K562 (cell line): ENCODE measurements around the gene MAU2. TPM values are rescaled to one million over a fixed set of nuclear protein-coding genes. Genes with fewer than 3 reads are reported as not detected.

ENCODE experiments used
- BCOR ChIP-seq: fragments of 450-650 bp; IDR thresholded peaks from 2 replicates; pipeline ENCODE4 v1.6.1; 2016
- CXXC5 ChIP-seq: fragments of 250-450 bp; sonication (Bioruptor Pico); IDR thresholded peaks from 2 replicates; pipeline ENCODE4 v1.8.0; 2022; ENCODE audit warnings: inconsistent platforms, mild to moderate bottlenecking, moderate library complexity
- EHMT2 ChIP-seq: fragments of 450-650 bp; IDR thresholded peaks from 2 replicates; pipeline ENCODE4 v1.6.1; 2018; ENCODE audit warnings: antibody characterized with exemption
- HDAC1 ChIP-seq, 2 experiments: fragments of 450-650 bp; IDR thresholded peaks; 2 replicates each; pipeline ENCODE4 v1.6.1; 2016 to 2017; ENCODE audit warnings: inconsistent platforms in 1 of 2, mild to moderate bottlenecking in 1 of 2, moderate library complexity in 1 of 2
- KLF6 ChIP-seq: fragments of 250-450 bp; sonication (Bioruptor Pico); IDR thresholded peaks from 2 replicates; pipeline ENCODE4 v1.4.0; 2020; ENCODE audit warnings: mild to moderate bottlenecking, moderate library complexity, borderline replicate concordance
- MTF1 ChIP-seq: fragments of 250-450 bp; sonication (Bioruptor Pico); IDR thresholded peaks from 2 replicates; pipeline ENCODE4 v1.9.0; 2021; ENCODE audit warnings: moderate library complexity, mild to moderate bottlenecking, inconsistent platforms, borderline replicate concordance
- NR2C1 ChIP-seq, 2 experiments: fragments of 450-650 bp; IDR thresholded peaks; 2 replicates each; pipeline ENCODE4 v1.6.1; 2017; ENCODE audit warnings: mild to moderate bottlenecking in 2 of 2, antibody characterized with exemption in 1 of 2, inconsistent platforms in 1 of 2, missing compliant biosample characterization in 1 of 2, missing genetic modification characterization in 1 of 2
- PKNOX1 ChIP-seq: fragments of 450-650 bp; IDR thresholded peaks from 2 replicates; pipeline ENCODE4 v1.6.1; 2016
- RBM25 ChIP-seq: fragments of 200-400 bp; formaldehyde crosslinking; IDR thresholded peaks from 2 replicates; pipeline ENCODE4 v1.6.1; 2018; ENCODE audit warnings: low read length, low read depth, moderate library complexity; ENCODE audit not compliant: severe bottlenecking
- RCOR1 ChIP-seq, 2 experiments: IDR thresholded peaks; 2 replicates each; pipeline ENCODE4 v1.6.1; 2012; ENCODE audit warnings: low read depth in 2 of 2, low read length in 2 of 2, borderline replicate concordance in 1 of 2, improper control_type of control experiment in 1 of 2
- SNRNP70 ChIP-seq: fragments of 200-400 bp; formaldehyde crosslinking; optimal IDR thresholded peaks from 2 replicates; pipeline ENCODE3; 2017; ENCODE audit warnings: low read depth, low read length
- SOX6 ChIP-seq: fragments of 450-650 bp; IDR thresholded peaks from 2 replicates; pipeline ENCODE4 v1.6.1; 2014; ENCODE audit warnings: mild to moderate bottlenecking
- TAF9B ChIP-seq: fragments of 450-650 bp; IDR thresholded peaks from 2 replicates; pipeline ENCODE4 v1.6.1; 2018; ENCODE audit warnings: mild to moderate bottlenecking; ENCODE audit not compliant: partially characterized antibody
- ZNF589 ChIP-seq: fragments of 200-800 bp; sonication (Bioruptor generic); IDR thresholded peaks from 2 replicates; pipeline ENCODE4 v1.6.1; 2016; ENCODE audit warnings: low read depth, missing genetic modification characterization, missing compliant biosample characterization
- ZNF644 ChIP-seq: fragments of 200-800 bp; sonication (Bioruptor generic); IDR thresholded peaks from 2 replicates; pipeline ENCODE4 v1.6.1; 2016; ENCODE audit warnings: low read depth, missing genetic modification characterization, missing compliant biosample characterization
- polyA plus RNA-seq, 8 experiments: library from polyadenylated mRNA; depleted of rRNA in 4 of 8; stranded (reverse) in 5 of 8; unstranded in 3 of 8; fragments of >200 nt; fragmentation: Nextera tagmentation in 2 of 8; fragmentation: Illumina TruSeq in 1 of 8; extraction: Ambion mirVana in 2 of 8; extraction: Trizol in 1 of 8; gene quantifications; 2 replicates each; pipeline versions ENCODE4 v1.2.1 to v1.2.3, GENCODE V29; 2011 to 2014; ENCODE audit warnings: inconsistent platforms in 1 of 8, missing spikeins in 1 of 8
- total RNA-seq, 7 experiments: library from RNA; depleted of rRNA in 6 of 7; stranded (reverse); fragments of >200 nt in 6 of 7; fragmentation: Illumina TruSeq in 2 of 7; extraction: Trizol in 2 of 7; gene quantifications; 2 replicates each; pipeline versions ENCODE4 v1.2.1 to v1.2.3, GENCODE V29; 2011 to 2021; ENCODE audit warnings: low replicate concordance in 1 of 7
- TF ChIP-seq, protein P1 (sequence below): fragments of 250-450 bp; sonication (Bioruptor Pico); IDR thresholded peaks from 2 replicates; pipeline ENCODE4 v1.5.1; 2021; ENCODE audit warnings: mild to moderate bottlenecking
- TF ChIP-seq, protein P2 (sequence below): fragments of 250-450 bp; sonication (Bioruptor Pico); IDR thresholded peaks from 2 replicates; pipeline ENCODE4 v1.4.0; 2020
- TF ChIP-seq, protein P3 (sequence below): sonication (generic); formaldehyde crosslinking; IDR thresholded peaks from 2 replicates; pipeline ENCODE4 v1.8.0; 2022; ENCODE audit warnings: mild to moderate bottlenecking, missing genetic modification reagents

MAU2 gene
- total and polyA plus RNA-seq, 9 of the 15 experiments (the other 6 are each of a cell fraction or from before 2014, with no cell fraction given), result 1.2 to 48.1 (median 19.4) TPM

GRCh38 chr19:19372656-19373416, 52.2 kb downstream of the MAU2 start (continued):
- TF ChIP-seq NR2C1 (IDR thresholded peaks at IDR 0.05) (no peak), NR2C1 (tag; IDR thresholded peaks at IDR 0.05) (peak; percentile 35; the same call in 1 of the 2 replicates), EHMT2 (peak; percentile 23; the same call in 1 of the 2 replicates), MTF1 (CRISPR knock-in tag) (no peak), KLF6 (CRISPR knock-in tag) (0 out of 2 replicates have a peak, but pooled peaks have one; percentile 60), CXXC5 (peak; percentile 9; the same call in 1 of the 2 replicates), RBM25 (no peak), TAF9B (peak; percentile 52), SNRNP70 (no peak), HDAC1 (IDR thresholded peaks at IDR 0.05) (peak in 1 of 2 experiments; percentile 35; a peak in 2 of 4 replicates), ZNF589 (no peak), BCOR (peak; percentile 57; the same call in 1 of the 2 replicates), ZNF644 (tag) (no peak), PKNOX1 (peak; percentile 32), RCOR1 (IDR thresholded peaks at IDR 0.05; ENCODE audit: borderline replicate concordance in 1 of 2, low read depth in 2 of 2, low read length in 2 of 2) (peak in 1 of 2 experiments; percentile 34; a peak in 1 of 4 replicates), SOX6 (no peak)
- TF ChIP-seq, protein P1, sequence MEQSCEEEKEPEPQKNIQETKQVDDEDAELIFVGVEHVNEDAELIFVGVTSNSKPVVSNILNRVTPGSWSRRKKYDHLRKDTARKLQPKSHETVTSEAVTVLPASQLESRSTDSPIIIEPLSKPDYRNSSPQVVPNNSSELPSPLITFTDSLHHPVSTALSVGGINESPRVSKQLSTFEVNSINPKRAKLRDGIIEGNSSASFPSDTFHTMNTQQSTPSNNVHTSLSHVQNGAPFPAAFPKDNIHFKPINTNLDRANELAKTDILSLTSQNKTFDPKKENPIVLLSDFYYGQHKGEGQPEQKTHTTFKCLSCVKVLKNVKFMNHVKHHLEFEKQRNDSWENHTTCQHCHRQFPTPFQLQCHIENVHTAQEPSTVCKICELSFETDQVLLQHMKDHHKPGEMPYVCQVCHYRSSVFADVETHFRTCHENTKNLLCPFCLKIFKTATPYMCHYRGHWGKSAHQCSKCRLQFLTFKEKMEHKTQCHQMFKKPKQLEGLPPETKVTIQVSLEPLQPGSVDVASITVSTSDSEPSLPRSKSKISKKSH, result no peak
- TF ChIP-seq, protein P2, sequence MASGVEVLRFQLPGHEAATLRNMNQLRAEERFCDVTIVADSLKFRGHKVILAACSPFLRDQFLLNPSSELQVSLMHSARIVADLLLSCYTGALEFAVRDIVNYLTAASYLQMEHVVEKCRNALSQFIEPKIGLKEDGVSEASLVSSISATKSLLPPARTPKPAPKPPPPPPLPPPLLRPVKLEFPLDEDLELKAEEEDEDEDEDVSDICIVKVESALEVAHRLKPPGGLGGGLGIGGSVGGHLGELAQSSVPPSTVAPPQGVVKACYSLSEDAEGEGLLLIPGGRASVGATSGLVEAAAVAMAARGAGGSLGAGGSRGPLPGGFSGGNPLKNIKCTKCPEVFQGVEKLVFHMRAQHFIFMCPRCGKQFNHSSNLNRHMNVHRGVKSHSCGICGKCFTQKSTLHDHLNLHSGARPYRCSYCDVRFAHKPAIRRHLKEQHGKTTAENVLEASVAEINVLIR (CRISPR knock-in tag), result no peak
- TF ChIP-seq, protein P3, sequence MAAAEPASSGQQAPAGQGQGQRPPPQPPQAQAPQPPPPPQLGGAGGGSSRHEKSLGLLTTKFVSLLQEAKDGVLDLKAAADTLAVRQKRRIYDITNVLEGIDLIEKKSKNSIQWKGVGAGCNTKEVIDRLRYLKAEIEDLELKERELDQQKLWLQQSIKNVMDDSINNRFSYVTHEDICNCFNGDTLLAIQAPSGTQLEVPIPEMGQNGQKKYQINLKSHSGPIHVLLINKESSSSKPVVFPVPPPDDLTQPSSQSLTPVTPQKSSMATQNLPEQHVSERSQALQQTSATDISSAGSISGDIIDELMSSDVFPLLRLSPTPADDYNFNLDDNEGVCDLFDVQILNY (CRISPR knock-in tag), result no peak
